DOHH2 (cell line): Measurements from ENCODE around the gene FAM76A.

Source experiments
- H3F3A ChIP-seq: fragments of 200-600 bp; sonication (generic), shearing (Covaris generic); 2 replicates; pipeline ENCODE4 v1.6.0; 2016; ENCODE audit warnings: antibody characterized with exemption, mild to moderate bottlenecking; ENCODE audit not compliant: control insufficient read depth, insufficient read depth
- H3K27ac ChIP-seq: fragments of 200-600 bp; sonication (generic); 2 replicates; pipeline ENCODE4 v1.5.1; 2014; ENCODE audit warnings: low read depth, mild to moderate bottlenecking, low read length, moderate library complexity
- H3K27me3 ChIP-seq: fragments of 200-600 bp; sonication (generic); 2 replicates; pipeline ENCODE4 v1.6.1; 2014; ENCODE audit warnings: mild to moderate bottlenecking, low read length, mixed read lengths; ENCODE audit not compliant: control insufficient read depth
- H3K36me3 ChIP-seq: fragments of 200-600 bp; sonication (generic); 2 replicates; pipeline ENCODE4 v1.6.1; 2014; ENCODE audit warnings: mild to moderate bottlenecking, low read length, moderate library complexity, mixed read lengths; ENCODE audit not compliant: control insufficient read depth
- H3K4me1 ChIP-seq: fragments of 200-600 bp; sonication (generic); 2 replicates; pipeline ENCODE4 v1.6.1; 2014; ENCODE audit warnings: mild to moderate bottlenecking, low read length, mixed read lengths; ENCODE audit not compliant: control insufficient read depth
- H3K4me2 ChIP-seq: fragments of 200-600 bp; sonication (generic); 2 replicates; pipeline ENCODE4 v1.6.0; 2014; ENCODE audit warnings: mild to moderate bottlenecking, low read length, moderate library complexity
- H3K4me3 ChIP-seq: fragments of 200-600 bp; sonication (generic); 2 replicates; pipeline ENCODE4 v1.5.1; 2014; ENCODE audit warnings: mild to moderate bottlenecking, low read length, mixed read lengths
- H3K79me2 ChIP-seq: fragments of 200-600 bp; sonication (generic); 2 replicates; pipeline ENCODE4 v1.6.1; 2014; ENCODE audit warnings: mild to moderate bottlenecking, low read length, mixed read lengths; ENCODE audit not compliant: control insufficient read depth
- H3K9me2 ChIP-seq: fragments of 200-600 bp; sonication (generic); replicated peaks from 2 replicates; pipeline ENCODE4 v1.6.1; 2014; ENCODE audit warnings: mild to moderate bottlenecking, low read length, mixed read lengths; ENCODE audit not compliant: control insufficient read depth
- H3K9me3 ChIP-seq: fragments of 200-600 bp; sonication (generic); 2 replicates; pipeline ENCODE4 v1.6.1; 2014; ENCODE audit warnings: antibody characterized with exemption, low read length, mixed read lengths; ENCODE audit not compliant: control insufficient read depth, insufficient read depth
- H4K20me1 ChIP-seq: fragments of 200-600 bp; sonication (generic); 2 replicates; pipeline ENCODE4 v1.6.0; 2014; ENCODE audit warnings: low read depth, mild to moderate bottlenecking, antibody characterized with exemption, low read length, moderate library complexity; ENCODE audit not compliant: control insufficient read depth, insufficient read depth
- CTCF ChIP-seq: fragments of 200-600 bp; sonication (generic); IDR thresholded peaks from one replicate; pipeline ENCODE4 v1.5.1; 2014; ENCODE audit warnings: antibody characterized with exemption, mild to moderate bottlenecking, low read depth, low read length; ENCODE audit not compliant: poor library complexity, severe bottlenecking
- EZH2phosphoT487 ChIP-seq: fragments of 200-600 bp; sonication (generic); IDR thresholded peaks from 2 replicates; pipeline ENCODE4 v1.6.1; 2017; ENCODE audit warnings: borderline replicate concordance, mild to moderate bottlenecking, antibody characterized with exemption, low read length, moderate library complexity, mixed read lengths

Gene FAM76A

GRCh38 chr1:27713139-27713725, 12.5 kb upstream of the FAM76A start:
- Histone ChIP-seq H3K27ac (no peak overlapping the region), H4K20me1 (no peaks in the 10 kb centered on the region), H3K79me2 (no peaks in the 10 kb centered on the region), H3K36me3 (no peaks in the 10 kb centered on the region), H3K9me2 (no peaks in the 10 kb centered on the region), H3K4me3 (no peak overlapping the region), H3K4me1 (peaks cover 7% of the 10 kb centered on the region; the same call in 1 of the 2 replicates), H3K27me3 (peaks cover 21% of the 10 kb centered on the region), H3K4me2 (no peak overlapping the region), H3K9me3 (peaks cover 6% of the 10 kb centered on the region; the same call in 1 of the 2 replicates), H3F3A (no peaks in the 10 kb centered on the region)
- no peak for TF ChIP-seq EZH2phosphoT487
- TF ChIP-seq CTCF: no peak

GRCh38 chr1:27713869-27714513, 11.8 kb upstream of the FAM76A start:
- H3K36me3 ChIP-seq: no peaks in the 10 kb centered on the region
- H3K4me1 ChIP-seq: peaks cover 7% of the 10 kb centered on the region; the same call in 1 of the 2 replicates
- no peak overlapping the region for H3K4me2 ChIP-seq
- H3K9me3 ChIP-seq: peaks cover 6% of the 10 kb centered on the region; the same call in 1 of the 2 replicates
- H3K79me2 ChIP-seq: no peaks in the 10 kb centered on the region
- no peaks in the 10 kb centered on the region for H3F3A ChIP-seq
- H3K27ac ChIP-seq: no peak overlapping the region
- H3K27me3 ChIP-seq: peaks cover 21% of the 10 kb centered on the region
- no peak overlapping the region for H3K4me3 ChIP-seq
- H3K9me2 ChIP-seq: no peaks in the 10 kb centered on the region
- TF ChIP-seq EZH2phosphoT487 (no peak), CTCF (no peak)
- H4K20me1 ChIP-seq: no peaks in the 10 kb centered on the region

- Histone ChIP-seq H3K27me3 (peaks cover 25% of the 10 kb centered on the region), H3K4me1 (peaks cover 7% of the 10 kb centered on the region; the same call in 1 of the 2 replicates), H3K27ac (no peak overlapping the region), H3K9me2 (no peaks in the 10 kb centered on the region), H3K4me2 (no peak overlapping the region), H3K36me3 (no peaks in the 10 kb centered on the region), H3F3A (no peaks in the 10 kb centered on the region), H3K79me2 (no peaks in the 10 kb centered on the region), H4K20me1 (no peaks in the 10 kb centered on the region), H3K9me3 (peaks cover 6% of the 10 kb centered on the region; the same call in 1 of the 2 replicates), H3K4me3 (no peak overlapping the region)
- TF ChIP-seq EZH2phosphoT487 (no peak), CTCF (no peak)
These were observed 9.4 kb upstream of the FAM76A start for GRCh38 chr1:27716262-27716895.
